ENCODE data around the gene CFAP299.

Gene CFAP299

GRCh38 chr4:80967346-80967745 lies 631.8 kb downstream of the CFAP299 start:
- no peak for DNase-seq

GRCh38 chr4:80980239-80980638 lies 644.7 kb downstream of the CFAP299 start:
- DNase-seq = no peak

GRCh38 chr4:80986011-80986410 lies 650.5 kb downstream of the CFAP299 start:
- DNase-seq = no peak

- no peak for DNase-seq
Measured at GRCh38 chr4:80989921-80990544, 654.5 kb downstream of the CFAP299 start.

- no peak for DNase-seq
Measured at GRCh38 chr4:80990851-80991250, 655.3 kb downstream of the CFAP299 start.

GRCh38 chr4:80999943-81000342 lies 664.4 kb downstream of the CFAP299 start:
- no peak for DNase-seq

GRCh38 chr4:81003597-81004111 lies 668.1 kb downstream of the CFAP299 start:
- no peak for DNase-seq

GRCh38 chr4:81007417-81007816 lies 671.9 kb downstream of the CFAP299 start:
- DNase-seq = no peak

All from activated CD4-positive, CD25-positive, alpha-beta regulatory T cell (primary cell).